SHP77 treated with DMSO at 0.1 percent for 48 hours (cell line): ENCODE measurements around the gene TNFSF8.
A peak's percentile ranks its signal among the peaks of the same experiment; 100 is the strongest.

Experiments
- DNase-seq: peaks from one replicate; lab custom pipeline; 2025; lab: John Stamatoyannopoulos, UW

TNFSF8 gene

GRCh38 chr9:114869845-114870244, 60.5 kb downstream of the TNFSF8 start:
- peak; percentile 19 for DNase-seq

- DNase-seq = no peak
These were observed 61.0 kb downstream of the TNFSF8 start for GRCh38 chr9:114869378-114869777.

DNA sequence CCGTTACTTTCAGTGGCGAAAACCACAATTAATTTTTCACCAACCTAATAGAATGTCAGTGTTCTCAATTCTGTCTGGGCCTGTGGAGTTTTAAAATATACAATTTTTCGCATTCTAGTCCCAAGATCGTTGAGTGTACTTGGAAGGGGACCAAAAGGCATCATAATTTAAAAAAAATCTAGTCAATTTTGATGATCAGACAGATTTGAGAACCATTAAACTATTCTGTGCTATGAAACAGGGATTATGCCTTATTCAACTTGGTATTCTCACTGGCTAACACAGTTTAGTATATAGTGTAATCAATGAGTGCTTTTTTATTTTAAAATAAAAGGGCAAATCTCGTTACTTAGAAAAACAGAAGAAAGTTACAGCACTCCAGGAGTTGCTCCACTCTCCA, 63.1 kb downstream of the TNFSF8 start:
- DNase-seq = no peak

DNA sequence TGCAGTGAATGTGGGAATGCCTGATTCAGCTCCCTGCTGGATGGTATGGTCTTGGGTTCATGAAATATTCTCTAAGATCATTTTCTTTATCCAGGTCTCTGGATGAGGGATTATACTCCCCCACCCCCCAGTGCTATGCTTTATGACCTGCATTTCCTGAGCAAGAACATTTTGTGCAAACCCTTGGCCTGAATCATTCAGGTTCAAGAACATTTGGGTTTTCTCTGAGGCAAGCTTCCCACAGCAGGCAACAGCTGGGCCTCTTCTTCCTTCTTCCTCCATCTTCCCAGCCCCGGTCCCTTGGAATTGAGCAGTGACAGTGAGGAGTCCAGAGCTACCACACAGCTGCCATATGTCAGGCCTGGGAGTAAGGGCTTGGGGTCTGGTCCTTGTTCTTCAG, 65.9 kb downstream of the TNFSF8 start:
- no peak for DNase-seq

- no peak for DNase-seq
These were observed 68.3 kb downstream of the TNFSF8 start for GRCh38 chr9:114861922-114862605.

GRCh38 chr9:114861273-114861672, 69.1 kb downstream of the TNFSF8 start:
- no peak for DNase-seq

- DNase-seq = no peak
These were observed 70.2 kb downstream of the TNFSF8 start for GRCh38 chr9:114860187-114860586.

DNA sequence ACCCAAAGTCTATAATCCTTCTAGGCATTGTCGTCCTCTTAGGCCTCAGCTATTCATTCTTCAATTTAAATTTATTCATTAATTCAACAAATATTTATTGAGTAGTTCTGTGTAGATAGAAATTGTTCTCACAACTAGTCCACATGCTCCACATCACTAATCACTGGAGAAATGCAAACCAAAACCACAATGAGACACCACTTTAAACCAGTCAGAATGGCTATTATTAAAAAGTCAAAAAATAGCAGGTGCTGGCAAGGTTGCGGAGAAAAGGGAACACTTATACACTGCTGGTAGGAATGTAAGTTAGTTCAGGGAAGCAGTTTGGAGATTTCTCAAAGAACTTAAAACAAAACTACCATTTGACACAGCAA, 73.5 kb downstream of the TNFSF8 start:
- no peak for DNase-seq

DNA sequence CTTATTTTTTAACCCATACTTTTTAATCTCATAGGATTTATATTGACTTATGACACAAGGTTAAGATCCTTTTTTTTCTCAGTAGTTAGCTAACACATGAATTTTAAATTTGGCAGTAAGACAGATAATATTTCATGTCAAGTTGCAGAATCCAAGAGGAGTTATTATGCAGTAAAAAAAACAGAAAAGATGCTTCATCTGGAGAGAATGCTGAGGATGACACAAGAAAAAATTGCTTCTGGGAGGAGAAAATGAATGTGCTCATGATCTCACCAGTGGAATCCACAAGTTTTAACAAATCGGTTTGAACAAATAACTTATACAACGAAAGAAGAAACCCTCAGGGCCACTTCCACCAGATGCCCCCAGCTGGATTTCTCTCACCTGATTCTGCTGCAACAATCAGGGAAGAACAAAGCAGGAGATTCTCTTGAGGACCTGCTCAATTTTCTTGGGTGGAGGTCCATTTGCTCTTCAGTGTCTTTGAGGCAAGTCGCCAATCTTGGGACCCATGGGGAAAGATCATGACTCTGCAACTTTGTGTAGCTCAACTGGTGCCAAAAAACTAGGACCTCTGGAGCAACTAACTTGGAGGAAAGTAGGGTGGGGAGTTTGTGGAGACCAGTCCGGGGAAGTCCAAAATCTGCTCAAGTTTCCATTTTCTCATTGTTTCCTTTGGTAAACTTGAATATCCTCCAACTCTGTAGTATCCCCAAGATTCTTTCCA, 74.0 kb downstream of the TNFSF8 start:
- no peak for DNase-seq

DNA sequence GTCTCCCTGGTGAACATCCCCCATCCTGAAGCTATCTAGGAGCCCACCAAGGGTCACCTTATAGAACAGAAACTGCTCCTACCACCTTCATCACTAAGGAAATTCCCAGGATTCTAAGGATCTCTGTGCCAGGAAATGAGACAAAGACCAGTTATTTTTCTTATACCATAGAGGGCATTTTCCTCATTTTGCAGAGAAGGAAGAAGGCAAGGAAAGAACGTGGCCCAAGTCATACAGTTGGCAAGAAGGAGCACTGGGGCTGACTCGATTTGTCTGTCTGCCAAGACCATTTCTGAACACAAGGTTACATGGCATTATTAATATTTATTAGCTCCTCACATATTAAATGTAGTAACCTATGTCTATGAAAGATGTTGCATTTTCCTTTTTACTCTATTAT, 74.9 kb downstream of the TNFSF8 start:
- no peak for DNase-seq

GRCh38 chr9:114854736-114855355, 75.5 kb downstream of the TNFSF8 start:
- DNase-seq = no peak

DNA sequence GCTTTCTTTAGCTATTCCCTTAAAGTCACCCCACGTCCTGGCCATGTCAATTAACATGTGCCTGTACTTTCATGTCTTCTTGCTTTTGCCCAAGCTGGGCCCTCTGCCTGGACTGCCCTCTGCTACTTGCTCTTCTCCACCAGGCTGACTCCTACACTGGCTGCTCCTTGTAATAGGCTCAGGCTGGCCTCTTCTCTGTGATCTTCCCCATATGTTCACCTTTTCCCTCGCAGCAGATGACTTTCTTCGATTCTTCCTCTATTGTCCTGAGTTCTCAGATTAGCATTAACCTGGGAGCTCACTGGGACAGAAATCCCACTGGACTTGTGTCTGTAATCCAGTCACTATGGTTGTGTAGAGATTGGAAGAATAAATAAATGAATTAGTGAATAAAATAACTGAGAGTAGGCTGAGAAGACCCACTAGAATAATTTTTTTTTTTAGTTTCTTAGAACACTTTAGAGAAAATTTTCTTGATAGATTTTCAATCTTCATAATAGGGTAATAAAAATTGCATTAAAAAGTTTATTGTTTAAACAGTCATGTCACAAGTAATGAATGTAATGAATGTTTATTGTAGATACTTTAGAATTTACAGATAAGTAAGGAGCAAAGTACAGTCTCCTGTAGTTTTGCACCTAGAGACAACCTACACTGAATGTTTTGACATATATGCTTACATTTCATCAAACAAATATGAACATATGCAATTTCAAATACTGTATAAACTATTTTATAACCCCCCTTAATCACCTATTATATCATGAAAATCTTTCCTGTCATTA, 77.1 kb downstream of the TNFSF8 start:
- no peak for DNase-seq

DNA sequence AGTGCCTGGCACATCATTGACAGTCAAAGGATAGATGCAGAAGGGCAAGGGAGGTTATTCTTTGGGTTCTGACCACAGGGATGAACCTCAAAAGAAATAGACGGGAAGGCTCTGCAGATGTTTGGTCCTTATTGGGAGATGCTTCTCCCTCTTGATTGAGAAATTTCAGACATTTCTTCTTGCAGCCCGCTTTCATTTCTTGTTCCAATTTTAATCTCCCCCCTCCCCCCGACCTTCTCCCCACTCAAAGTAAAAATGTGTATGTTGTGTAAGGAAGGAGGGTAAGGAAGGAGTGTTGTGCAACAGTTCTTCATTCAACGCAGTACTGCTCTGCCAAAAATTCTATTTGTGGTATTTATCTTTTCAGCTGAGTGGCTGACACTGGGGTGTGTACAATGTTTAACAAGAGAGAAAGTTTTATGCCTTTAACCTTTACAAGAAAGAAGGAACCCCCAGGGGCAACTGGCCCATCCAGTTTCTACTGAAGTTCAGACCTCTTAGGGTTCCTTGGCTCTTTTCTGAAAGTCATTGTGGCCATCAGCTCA, 78.3 kb downstream of the TNFSF8 start:
- no peak for DNase-seq

GRCh38 chr9:114851306-114851705, 79.1 kb downstream of the TNFSF8 start:
- no peak for DNase-seq
